Ovary (tissue), 3 donors: ENCODE results near the gene LILRA1.

ENCODE experiments used
- EP300 ChIP-seq: sonication (generic); formaldehyde crosslinking; IDR thresholded peaks from one replicate; pipeline ENCODE4 v1.6.1; 2017; ENCODE audit warnings: antibody characterized with exemption
- POLR2A ChIP-seq: fragments of 450-650 bp; IDR thresholded peaks from one replicate; pipeline ENCODE4 v1.6.1; 2017; ENCODE audit warnings: antibody characterized with exemption, mild to moderate bottlenecking, moderate library complexity
- TF ChIP-seq, protein P1 (sequence below), 3 donors: fragments of 450-650 bp in 2 of 3; fragments of 200-600 bp in 1 of 3; IDR thresholded peaks; one replicate each; pipeline versions ENCODE4 v1.5.1 to v1.8.0; 2016 to 2022; ENCODE audit warnings: antibody characterized with exemption in 3 of 3, mild to moderate bottlenecking in 1 of 3
- donor health status: DM: no; HTN: no; CAD: no.

DNA sequence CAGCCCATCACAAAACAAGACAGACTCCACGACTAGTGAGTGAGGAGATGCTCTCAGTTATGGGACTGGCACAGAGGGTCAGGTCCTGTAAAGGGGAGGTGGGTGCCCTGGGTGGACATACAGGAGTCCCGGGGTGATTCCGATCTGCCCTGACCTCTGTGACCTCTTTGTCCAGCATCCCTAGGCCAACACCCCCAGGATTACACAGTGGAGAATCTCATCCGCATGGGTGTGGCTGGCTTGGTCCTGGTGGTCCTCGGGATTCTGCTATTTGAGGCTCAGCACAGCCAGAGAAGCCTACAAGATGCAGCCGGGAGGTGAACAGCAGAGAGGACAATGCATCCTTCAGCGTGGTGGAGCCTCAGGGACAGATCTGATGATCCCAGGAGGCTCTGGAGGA, 6.4 kb upstream of the LILRA1 start:
- TF ChIP-seq, protein P1, sequence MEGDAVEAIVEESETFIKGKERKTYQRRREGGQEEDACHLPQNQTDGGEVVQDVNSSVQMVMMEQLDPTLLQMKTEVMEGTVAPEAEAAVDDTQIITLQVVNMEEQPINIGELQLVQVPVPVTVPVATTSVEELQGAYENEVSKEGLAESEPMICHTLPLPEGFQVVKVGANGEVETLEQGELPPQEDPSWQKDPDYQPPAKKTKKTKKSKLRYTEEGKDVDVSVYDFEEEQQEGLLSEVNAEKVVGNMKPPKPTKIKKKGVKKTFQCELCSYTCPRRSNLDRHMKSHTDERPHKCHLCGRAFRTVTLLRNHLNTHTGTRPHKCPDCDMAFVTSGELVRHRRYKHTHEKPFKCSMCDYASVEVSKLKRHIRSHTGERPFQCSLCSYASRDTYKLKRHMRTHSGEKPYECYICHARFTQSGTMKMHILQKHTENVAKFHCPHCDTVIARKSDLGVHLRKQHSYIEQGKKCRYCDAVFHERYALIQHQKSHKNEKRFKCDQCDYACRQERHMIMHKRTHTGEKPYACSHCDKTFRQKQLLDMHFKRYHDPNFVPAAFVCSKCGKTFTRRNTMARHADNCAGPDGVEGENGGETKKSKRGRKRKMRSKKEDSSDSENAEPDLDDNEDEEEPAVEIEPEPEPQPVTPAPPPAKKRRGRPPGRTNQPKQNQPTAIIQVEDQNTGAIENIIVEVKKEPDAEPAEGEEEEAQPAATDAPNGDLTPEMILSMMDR (IDR thresholded peaks at IDR 0.05): no peak
- TF ChIP-seq EP300 (no peak), POLR2A (no peak)
